ENCODE results near the gene OR2B2.

GRCh38 chr6:27882624-27883023 is 29.6 kb downstream of the OR2B2 start:
- TF ChIP-seq MAX (IDR thresholded peaks at IDR 0.05): no peak
- no peak for TF ChIP-seq YY1 (IDR thresholded peaks at IDR 0.05)
- TF ChIP-seq CTCF (IDR thresholded peaks at IDR 0.05; ENCODE audit: low read depth, low read length, missing input control): no peak
- no peak for TF ChIP-seq GABPA (IDR thresholded peaks at IDR 0.05 in 1 of 2, conservative IDR thresholded peaks at IDR 0.05 in 1 of 2)
- no peak for TF ChIP-seq TAF1 (conservative IDR thresholded peaks at IDR 0.05)
